HG03342 (cell line): Measurements from ENCODE around the gene UBA5.
A peak's percentile ranks its signal among the peaks of the same experiment; 100 is the strongest.
"Not testable (repeated sequence)": the region's sequence is repeated elsewhere in the genome, so short reads cannot be mapped to it uniquely, and the experiment has no call there.

ENCODE experiments used
- ATAC-seq: cut with Tn5 transposase; IDR thresholded peaks from one replicate; pipeline ENCODE4 v1.9.1; 2021; ENCODE audit warnings: mild to moderate bottlenecking, moderate library complexity; ENCODE audit not compliant: unreplicated experiment

UBA5 gene

DNA sequence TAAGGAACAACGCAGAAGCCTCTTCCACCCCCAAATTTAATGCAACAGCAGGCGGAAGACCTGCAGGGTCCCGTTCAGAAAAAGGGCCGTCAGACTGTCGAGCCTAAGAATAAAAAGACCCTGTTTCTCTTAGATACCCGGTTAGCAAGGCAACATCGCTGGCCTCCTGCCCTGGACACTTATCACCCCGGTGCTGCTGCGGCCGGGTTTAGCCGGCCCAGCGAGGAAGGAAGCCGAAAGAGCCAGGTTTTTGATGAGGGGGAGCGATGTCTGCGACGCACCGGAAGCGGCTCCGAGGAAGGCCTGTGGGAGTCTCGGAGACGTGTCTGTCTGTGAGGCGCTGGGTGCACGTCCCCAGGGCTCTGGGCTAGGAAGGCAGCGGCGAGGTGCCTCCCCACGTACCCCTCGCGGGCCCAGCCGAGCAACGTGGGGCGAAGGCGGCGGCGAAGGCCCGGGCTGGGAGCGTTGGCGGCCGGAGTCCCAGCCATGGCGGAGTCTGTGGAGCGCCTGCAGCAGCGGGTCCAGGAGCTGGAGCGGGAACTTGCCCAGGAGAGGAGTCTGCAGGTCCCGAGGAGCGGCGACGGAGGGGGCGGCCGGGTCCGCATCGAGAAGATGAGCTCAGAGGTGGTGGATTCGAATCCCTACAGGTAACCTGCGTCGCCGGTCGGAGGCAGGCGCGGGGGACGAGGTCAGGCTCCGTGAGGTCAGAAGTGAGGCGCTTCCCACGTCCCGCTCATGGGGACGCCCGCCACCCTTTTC lies at the start of gene UBA5:
UBA5 (plus strand) TSS at position 278 of the 759 bp plus-strand sequence; CDS start at position 487, 209 bp downstream.
- peak; percentile 64 for ATAC-seq

DNA sequence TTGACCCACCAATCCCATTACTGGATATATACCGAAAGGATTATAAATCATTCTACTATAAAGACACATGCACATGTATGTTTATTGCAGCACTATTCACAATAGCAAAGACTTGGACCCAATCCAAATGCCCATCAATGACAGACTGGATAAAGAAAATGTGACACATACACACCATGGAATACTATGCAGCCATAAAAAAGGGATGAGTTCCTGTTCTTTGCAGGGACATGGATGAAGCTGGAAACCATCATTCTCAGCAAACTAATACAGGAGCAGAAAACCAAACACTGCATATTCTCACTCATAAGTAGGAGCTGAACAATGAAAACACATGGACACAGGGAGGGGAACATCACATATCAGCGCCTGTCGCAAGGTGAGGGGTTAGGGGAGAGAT lies 44.8 kb upstream of the UBA5 start:
- not testable (repeated sequence) for ATAC-seq

DNA sequence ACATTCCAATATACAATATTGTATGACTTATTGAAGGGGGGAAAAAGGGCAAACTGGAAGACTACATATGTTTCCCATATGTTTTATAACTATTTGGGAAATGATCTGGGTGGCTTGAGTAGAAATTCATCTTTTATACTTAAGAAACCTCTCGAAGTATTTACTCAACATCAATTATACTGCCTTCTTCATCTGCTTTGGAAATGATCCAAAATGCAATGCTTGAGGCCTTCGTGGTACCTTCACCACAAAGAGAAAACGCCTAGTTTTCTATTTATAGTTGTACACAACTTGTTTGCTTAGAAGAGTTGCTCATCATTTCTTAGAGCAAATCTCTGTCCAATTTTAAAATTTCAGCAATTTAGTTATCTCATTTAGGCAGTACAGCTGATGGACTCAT lies 44.2 kb upstream of the UBA5 start:
- ATAC-seq = no peak

DNA sequence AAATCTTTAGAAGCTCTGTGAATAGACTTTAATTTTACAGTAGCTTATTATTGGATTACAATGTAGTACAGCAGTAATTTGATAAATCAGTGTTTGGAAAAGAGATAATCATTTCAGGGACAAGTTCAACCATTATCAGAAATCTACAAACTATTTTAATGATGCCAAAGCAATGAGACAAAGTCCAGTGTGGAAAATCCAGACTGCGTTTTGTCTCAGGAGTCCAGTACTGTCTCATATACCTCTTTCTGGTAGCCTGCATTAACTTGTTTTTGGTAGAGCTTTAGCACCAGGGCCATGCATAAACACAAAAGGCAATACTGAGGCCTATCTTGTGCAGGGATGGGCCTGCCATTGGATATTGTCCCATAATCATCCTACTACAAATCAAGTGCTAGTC lies 43.3 kb upstream of the UBA5 start:
- ATAC-seq = no peak

GRCh38 chr3:132622148-132622547 lies 38.0 kb upstream of the UBA5 start:
- ATAC-seq = no peak

DNA sequence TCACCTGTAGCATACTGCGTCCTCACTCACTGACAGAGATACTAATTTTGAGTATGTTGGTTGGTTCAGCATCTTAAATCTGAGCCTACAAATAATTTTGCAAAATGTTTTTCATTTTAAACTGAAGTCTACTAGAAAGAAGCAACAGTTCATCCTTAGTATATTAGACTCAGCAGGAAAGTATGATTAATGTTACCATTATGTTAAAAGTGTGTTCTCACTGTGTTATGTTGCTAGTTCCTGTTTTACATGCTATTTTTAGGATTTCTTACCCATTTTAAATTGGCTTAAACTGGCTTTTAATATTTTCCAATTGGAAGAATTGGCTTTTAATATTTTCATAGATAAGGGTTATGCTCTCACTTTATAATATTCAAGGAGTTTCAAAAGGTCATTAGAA lies 37.4 kb upstream of the UBA5 start:
- ATAC-seq = no peak

- ATAC-seq = no peak
Measured at GRCh38 chr3:132623646-132624045, 36.5 kb upstream of the UBA5 start.

- no peak for ATAC-seq
Measured at GRCh38 chr3:132624790-132625189, 35.3 kb upstream of the UBA5 start.

DNA sequence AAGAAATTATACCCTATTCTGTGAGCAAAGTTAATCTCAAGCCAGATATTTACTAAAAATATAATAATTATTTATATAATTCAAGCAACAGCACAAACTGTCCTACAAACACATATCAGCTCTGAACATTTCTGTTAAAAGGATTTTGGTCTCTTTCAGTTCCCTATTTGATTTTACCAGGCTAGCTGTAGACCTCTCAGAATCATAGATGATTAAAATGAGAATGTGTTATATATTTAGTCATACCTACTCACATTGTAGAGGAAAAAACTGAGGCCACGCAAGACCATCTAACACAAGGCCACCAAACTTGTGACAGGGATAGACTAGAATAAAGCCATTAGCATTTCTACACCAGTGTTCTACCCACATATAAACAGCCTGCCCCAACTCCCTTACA lies 34.5 kb upstream of the UBA5 start:
- peak; percentile 84 for ATAC-seq

DNA sequence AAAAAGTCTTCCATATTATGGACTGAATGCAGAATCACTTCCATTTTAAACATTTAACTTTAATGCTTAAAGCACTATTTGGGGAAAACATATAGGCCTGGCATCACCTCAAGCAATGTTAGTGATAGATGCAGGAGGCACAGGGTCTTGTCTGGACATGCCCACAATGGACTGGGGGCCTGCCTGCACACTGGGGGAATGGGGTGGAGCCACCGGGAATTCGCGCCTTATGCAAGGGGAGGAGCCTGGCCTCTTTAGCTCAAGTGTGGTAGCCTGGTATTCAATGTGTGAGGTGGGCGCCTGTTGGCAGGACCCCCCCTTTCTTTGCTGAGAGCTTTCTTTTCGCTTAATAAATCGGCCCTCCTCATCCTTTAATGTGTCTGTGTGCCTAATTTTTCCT lies 33.2 kb upstream of the UBA5 start:
- no peak for ATAC-seq

- ATAC-seq = no peak
Measured at GRCh38 chr3:132628157-132628556, 32.0 kb upstream of the UBA5 start.

DNA sequence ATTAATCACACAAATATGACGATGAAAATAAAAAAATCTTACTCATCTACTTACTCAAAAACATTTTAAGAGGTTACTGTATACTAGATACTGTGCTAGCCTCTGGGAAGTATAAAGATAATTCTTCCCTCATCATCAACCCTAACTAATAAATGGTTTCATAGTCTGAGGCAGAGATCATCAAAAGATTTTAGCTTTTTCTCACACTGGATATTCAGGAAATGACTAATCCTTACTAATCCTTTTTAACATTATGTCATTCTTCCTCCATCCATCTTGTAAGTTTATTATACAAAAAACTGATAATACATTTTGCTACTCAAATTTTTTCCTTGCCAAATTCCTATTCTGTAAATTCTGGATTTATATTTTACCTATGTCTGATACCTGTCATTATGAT lies 30.2 kb upstream of the UBA5 start:
- ATAC-seq = no peak

GRCh38 chr3:132630612-132631011 lies 29.5 kb upstream of the UBA5 start:
- ATAC-seq = no peak

DNA sequence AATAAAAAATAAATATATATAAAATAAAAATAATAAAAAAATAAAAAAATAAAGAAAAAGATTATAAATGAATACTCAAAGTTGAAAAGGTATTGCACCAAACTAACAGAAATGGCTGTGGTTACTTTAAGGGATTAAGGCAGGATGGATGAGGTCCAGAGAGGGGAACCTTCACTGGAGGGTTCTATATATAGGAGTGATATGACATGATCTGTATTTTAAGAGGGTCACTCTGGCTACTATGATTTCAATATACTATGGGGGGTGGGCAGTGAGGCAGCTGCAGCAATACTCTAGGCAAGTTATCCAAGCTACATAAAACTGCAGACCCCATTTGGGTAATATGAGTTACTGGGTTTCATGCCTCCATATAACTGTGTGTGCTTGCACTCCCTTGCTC lies 25.1 kb upstream of the UBA5 start:
- ATAC-seq = no peak

- no peak for ATAC-seq
Measured at GRCh38 chr3:132637590-132637989, 22.5 kb upstream of the UBA5 start.

- no peak for ATAC-seq
Measured at GRCh38 chr3:132638706-132639105, 21.4 kb upstream of the UBA5 start.

GRCh38 chr3:132641427-132641826 lies 18.7 kb upstream of the UBA5 start:
- not testable (repeated sequence) for ATAC-seq

GRCh38 chr3:132641837-132642538 lies 18.1 kb upstream of the UBA5 start:
- ATAC-seq = no peak

GRCh38 chr3:132642539-132642847 lies 17.6 kb upstream of the UBA5 start:
- ATAC-seq = no peak

GRCh38 chr3:132643366-132643765 lies 16.8 kb upstream of the UBA5 start:
- ATAC-seq = no peak

- no peak for ATAC-seq
Measured at GRCh38 chr3:132645058-132645457, 15.1 kb upstream of the UBA5 start.

- peak; percentile 66 for ATAC-seq
Measured at GRCh38 chr3:132650153-132650552, 10.0 kb upstream of the UBA5 start.
